SK-N-SH (cell line): ENCODE results near the gene HEXB. TPM values are rescaled to one million over a fixed set of nuclear protein-coding genes. Genes with fewer than 3 reads are reported as not detected.

Source experiments
- CTCF ChIA-PET: fragments of 300-600, 350-600 bp; formaldehyde crosslinking; extraction: SDS; loops from one replicate; lab custom pipeline; 2021; lab: Yijun Ruan, JAX
- POLR2A ChIA-PET: fragments of 350-600 bp; sonication (Branson Sonifier 250); formaldehyde crosslinking; extraction: SDS; loops from one replicate; lab custom pipeline; 2020; ENCODE audit warnings: antibody characterized with exemption, inconsistent platforms; lab: Yijun Ruan, JAX
- DNase-seq: peaks from one replicate; pipeline ENCODE4 v3.0.0; 2012
- H2AFZ ChIP-seq: fragments of 200-600 bp; sonication (generic); 2 replicates; pipeline ENCODE4 v1.8.1; 2016; ENCODE audit warnings: antibody characterized with exemption, mild to moderate bottlenecking, low read depth
- H3F3A ChIP-seq: fragments of 200-600 bp; sonication (generic); replicated peaks from 2 replicates; pipeline ENCODE3; 2016; ENCODE audit warnings: antibody characterized with exemption, mild to moderate bottlenecking; ENCODE audit not compliant: insufficient read depth
- H3K27ac ChIP-seq, 2 experiments: fragments of 200-500 bp in 1 of 2; fragments of 200-600 bp in 1 of 2; sonication (Bioruptor generic) in 1 of 2; sonication (generic), shearing (Covaris generic) in 1 of 2; 2 replicates each; pipeline versions ENCODE4 v1.5.1 to v1.6.1; 2014 to 2016; ENCODE audit warnings: low read depth in 2 of 2, inconsistent platforms in 1 of 2, low read length in 1 of 2, mild to moderate bottlenecking in 1 of 2, mixed read lengths in 1 of 2
- H3K27me3 ChIP-seq: fragments of 200-600 bp; sonication (generic), shearing (Covaris generic); 2 replicates; pipeline ENCODE4 v1.6.1; 2016; ENCODE audit warnings: mixed run types; ENCODE audit not compliant: insufficient read depth
- H3K36me3 ChIP-seq, 2 experiments: fragments of 200-500 bp in 1 of 2; fragments of 200-600 bp in 1 of 2; sonication (Bioruptor generic) in 1 of 2; sonication (generic) in 1 of 2; replicated peaks in 1 of 2; 2 replicates each; pipeline versions ENCODE3 to v1.5.1; 2014 to 2016; ENCODE audit warnings: low read length in 1 of 2, mild to moderate bottlenecking in 1 of 2; ENCODE audit not compliant: insufficient read depth in 2 of 2, control insufficient read depth in 1 of 2
- H3K4me1 ChIP-seq, 2 experiments: fragments of 200-500 bp in 1 of 2; fragments of 200-600 bp in 1 of 2; sonication (Bioruptor generic) in 1 of 2; sonication (generic), shearing (Covaris generic) in 1 of 2; 2 replicates each; pipeline versions ENCODE4 v1.5.1 to v1.6.1; 2014 to 2016; ENCODE audit warnings: low read depth in 1 of 2, low read length in 1 of 2, mixed run types in 1 of 2; ENCODE audit not compliant: insufficient read depth in 2 of 2, control insufficient read depth in 1 of 2
- H3K4me2 ChIP-seq: fragments of 200-600 bp; sonication (generic), shearing (Covaris generic); 2 replicates; pipeline ENCODE4 v1.6.1; 2017; ENCODE audit warnings: mixed run types
- H3K4me3 ChIP-seq, 2 experiments: fragments of 200-500 bp in 1 of 2; fragments of 200-600 bp in 1 of 2; sonication (Bioruptor generic) in 1 of 2; sonication (generic), shearing (Covaris generic) in 1 of 2; 2 replicates each; pipeline versions ENCODE4 v1.5.1 to v1.8.1; 2014 to 2016; ENCODE audit warnings: low read depth in 2 of 2, inconsistent platforms in 1 of 2, low read length in 1 of 2, mild to moderate bottlenecking in 1 of 2, mixed read lengths in 1 of 2, moderate library complexity in 1 of 2
- H3K79me2 ChIP-seq: fragments of 200-600 bp; sonication (generic); 2 replicates; pipeline ENCODE4 v1.8.1; 2017; ENCODE audit warnings: mild to moderate bottlenecking; ENCODE audit not compliant: insufficient read depth
- H3K9ac ChIP-seq: fragments of 200-600 bp; sonication (generic); 2 replicates; pipeline ENCODE4 v1.6.1; 2017; ENCODE audit warnings: mixed run types
- H3K9me2 ChIP-seq: fragments of 200-600 bp; sonication (generic); 2 replicates; pipeline ENCODE4 v1.6.1; 2017; ENCODE audit warnings: mixed run types
- H3K9me3 ChIP-seq: fragments of 200-600 bp; sonication (generic); 2 replicates; pipeline ENCODE4 v1.6.1; 2017; ENCODE audit warnings: mixed run types, mild to moderate bottlenecking, moderate library complexity
- H4K20me1 ChIP-seq: fragments of 200-600 bp; sonication (generic); 2 replicates; pipeline ENCODE4 v1.6.1; 2017; ENCODE audit warnings: mild to moderate bottlenecking, mixed run types; ENCODE audit not compliant: insufficient read depth
- CHD2 ChIP-seq: fragments of 150-350 bp; IDR thresholded peaks from 2 replicates; pipeline ENCODE4 v1.6.1; 2018; ENCODE audit warnings: low read length; ENCODE audit not compliant: partially characterized antibody
- ELF1 ChIP-seq: IDR thresholded peaks from 2 replicates; pipeline ENCODE4 v1.4.0; 2012
- FOXJ3 ChIP-seq: sonication (generic); formaldehyde crosslinking; IDR thresholded peaks from 2 replicates; pipeline ENCODE4 v1.5.1; 2020; ENCODE audit warnings: mild to moderate bottlenecking, missing genetic modification reagents
- FOXM1 ChIP-seq: IDR thresholded peaks from 2 replicates; pipeline ENCODE4 v1.4.0; 2012; ENCODE audit warnings: low read depth, mild to moderate bottlenecking
- GABPA ChIP-seq: IDR thresholded peaks from 2 replicates; pipeline ENCODE4 v1.4.0; 2012; ENCODE audit warnings: low read depth, mild to moderate bottlenecking
- GATA2 ChIP-seq: sonication (generic); formaldehyde crosslinking; IDR thresholded peaks from 2 replicates; pipeline ENCODE4 v1.5.0; 2020; ENCODE audit warnings: mild to moderate bottlenecking, missing genetic modification reagents
- MEF2A ChIP-seq: IDR thresholded peaks from 2 replicates; pipeline ENCODE4 v1.4.0; 2012; ENCODE audit warnings: low read depth, borderline replicate concordance
- MXI1 ChIP-seq: IDR thresholded peaks from 2 replicates; pipeline ENCODE4 v1.6.1; 2012; ENCODE audit warnings: mild to moderate bottlenecking, low read depth, low read length, improper control_type of control experiment
- NFIC ChIP-seq: IDR thresholded peaks from 2 replicates; pipeline ENCODE4 v1.4.0; 2012; ENCODE audit warnings: borderline replicate concordance
- NRF1 ChIP-seq: IDR thresholded peaks from 2 replicates; pipeline ENCODE4 v1.6.1; 2012; ENCODE audit warnings: low read depth, mild to moderate bottlenecking, low read length
- RCOR1 ChIP-seq: fragments of 150-350 bp; IDR thresholded peaks from 2 replicates; pipeline ENCODE4 v1.6.1; 2017; ENCODE audit warnings: antibody characterized with exemption, low read length
- RFX5 ChIP-seq: IDR thresholded peaks from 2 replicates; pipeline ENCODE4 v1.6.1; 2012; ENCODE audit warnings: mild to moderate bottlenecking, improper control_type of control experiment, low read length
- RXRA ChIP-seq: IDR thresholded peaks from 2 replicates; pipeline ENCODE4 v1.4.0; 2012; ENCODE audit warnings: low read depth, mild to moderate bottlenecking, borderline replicate concordance
- SIN3A ChIP-seq: IDR thresholded peaks from 2 replicates; pipeline ENCODE4 v1.6.1; 2012; ENCODE audit warnings: low read depth, mild to moderate bottlenecking, low read length, moderate library complexity, borderline replicate concordance
- TEAD4 ChIP-seq: IDR thresholded peaks from 2 replicates; pipeline ENCODE4 v1.4.0; 2012; ENCODE audit warnings: mild to moderate bottlenecking, borderline replicate concordance; ENCODE audit not compliant: insufficient read depth
- YY1 ChIP-seq: IDR thresholded peaks from 2 replicates; pipeline ENCODE4 v1.4.0; 2012; ENCODE audit warnings: low read depth, mild to moderate bottlenecking
- WGBS: methylation state at CpG from one replicate; pipeline ENCODE4 v1.1.6; 2017; ENCODE audit warnings: low lambda C conversion rate; 5-methylcytosine and 5-hydroxymethylcytosine counted together
- polyA plus RNA-seq, 3 experiments: library from polyadenylated mRNA; depleted of rRNA; stranded (reverse); fragments of >200 nt; gene quantifications; 2 replicates each; pipeline ENCODE4 v1.2.3, GENCODE V29; 2012
- TF ChIP-seq, protein P1 (sequence below): IDR thresholded peaks from 2 replicates; pipeline ENCODE4 v1.4.0; 2012; ENCODE audit warnings: low read depth, borderline replicate concordance
- TF ChIP-seq, protein P2 (sequence below): IDR thresholded peaks from 2 replicates; pipeline ENCODE4 v1.4.0; 2012; ENCODE audit warnings: low read depth
- TF ChIP-seq, protein P3 (sequence below): IDR thresholded peaks from 2 replicates; pipeline ENCODE4 v1.4.0; 2012; ENCODE audit warnings: low read depth, borderline replicate concordance

Gene HEXB
- polyA plus RNA-seq, 1 of the 3 experiments (the other 2 are of a cell fraction) = 75.8 TPM

DNA sequence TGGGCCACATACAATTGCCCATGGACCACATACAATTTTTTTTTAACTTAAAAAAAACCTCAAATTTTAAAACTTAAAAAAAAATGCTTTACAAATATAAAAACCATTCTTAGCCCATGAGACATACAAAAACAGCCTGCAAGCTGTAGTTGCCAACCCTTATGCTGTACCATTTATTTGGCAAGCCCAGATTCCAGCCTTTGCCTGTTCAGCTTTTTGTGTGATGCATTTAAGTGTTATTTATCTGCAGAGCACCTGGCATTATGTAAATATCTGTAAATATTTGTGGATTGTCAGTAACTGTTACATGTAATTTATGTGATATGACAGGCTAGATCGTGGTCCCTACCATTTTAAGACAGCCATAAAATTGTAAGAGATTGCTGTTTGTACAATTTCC is 32.6 kb downstream of the HEXB start:
- Histone ChIP-seq H2AFZ (no peak overlapping the region), H4K20me1 (no peaks in the 10 kb centered on the region), H3K9me3 (no peaks in the 10 kb centered on the region), H3K4me3 (no peak overlapping the region), H3K9ac (no peak overlapping the region), H3K9me2 (no peaks in the 10 kb centered on the region), H3K27me3 (no peaks in the 10 kb centered on the region), H3K4me1 (no peaks in the 10 kb centered on the region), H3K36me3 (peaks cover 58 to 59% of the 10 kb centered on the region in 2 experiments), H3K79me2 (no peaks in the 10 kb centered on the region), H3K27ac (no peak overlapping the region), H3K4me2 (no peak overlapping the region), H3F3A (peaks cover 11% of the 10 kb centered on the region)
- ChIA-PET POLR2A (interaction anchor here (0.6 kb wide), 1 partner anchor 1811 kb away, joined by 3 read pairs; no protein-coding TSS in a partner anchor), CTCF (interaction anchor here (1.3 kb wide), 1 partner anchor 45 kb away, joined by 4 read pairs; no protein-coding TSS in a partner anchor)
- WGBS = 79% methylated on average over 1 of the region's 1 CpG
- TF ChIP-seq, protein P1, sequence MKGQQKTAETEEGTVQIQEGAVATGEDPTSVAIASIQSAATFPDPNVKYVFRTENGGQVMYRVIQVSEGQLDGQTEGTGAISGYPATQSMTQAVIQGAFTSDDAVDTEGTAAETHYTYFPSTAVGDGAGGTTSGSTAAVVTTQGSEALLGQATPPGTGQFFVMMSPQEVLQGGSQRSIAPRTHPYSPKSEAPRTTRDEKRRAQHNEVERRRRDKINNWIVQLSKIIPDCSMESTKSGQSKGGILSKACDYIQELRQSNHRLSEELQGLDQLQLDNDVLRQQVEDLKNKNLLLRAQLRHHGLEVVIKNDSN = no peak
- TF ChIP-seq MEF2A = no peak
- TF ChIP-seq RXRA = no peak
- no peak for TF ChIP-seq TEAD4
- TF ChIP-seq, protein P2, sequence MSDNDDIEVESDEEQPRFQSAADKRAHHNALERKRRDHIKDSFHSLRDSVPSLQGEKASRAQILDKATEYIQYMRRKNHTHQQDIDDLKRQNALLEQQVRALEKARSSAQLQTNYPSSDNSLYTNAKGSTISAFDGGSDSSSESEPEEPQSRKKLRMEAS = no peak
- no peak for TF ChIP-seq FOXJ3 (CRISPR knock-in tag)
- TF ChIP-seq RCOR1 = no peak
- TF ChIP-seq RFX5 = no peak
- no peak for TF ChIP-seq ELF1
- no peak for TF ChIP-seq SIN3A
- TF ChIP-seq FOXM1 = no peak
- TF ChIP-seq YY1 = no peak
- no peak for TF ChIP-seq NFIC
- no peak for TF ChIP-seq GATA2 (CRISPR knock-in tag)
- TF ChIP-seq MXI1 = no peak
- no peak for TF ChIP-seq CHD2
- no peak for DNase-seq

DNA sequence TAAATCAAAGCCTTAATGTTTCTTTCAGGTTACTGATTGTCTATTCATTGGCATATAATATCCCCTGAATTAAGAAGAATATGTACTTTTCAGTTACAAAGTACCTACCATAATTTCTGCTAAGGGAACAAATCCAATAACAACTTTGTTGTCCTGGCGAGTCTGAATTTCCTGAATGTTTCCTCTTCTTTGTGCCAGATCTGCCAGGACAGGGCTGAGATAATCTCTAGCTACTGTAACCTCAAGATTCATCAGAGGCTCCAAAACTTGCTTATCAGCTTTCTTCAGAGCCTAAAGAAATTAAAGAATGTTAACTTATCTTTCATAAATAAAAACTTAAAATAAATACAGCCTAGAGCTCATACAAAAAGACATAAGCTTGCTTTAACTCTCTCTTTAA is 37.2 kb downstream of the HEXB start:
- no peak for DNase-seq
- Histone ChIP-seq H4K20me1 (no peaks in the 10 kb centered on the region), H3K36me3 (peaks cover 82 to 83% of the 10 kb centered on the region in 2 experiments), H3K9me3 (no peaks in the 10 kb centered on the region), H3K4me2 (no peak overlapping the region), H3F3A (peaks cover 17% of the 10 kb centered on the region), H2AFZ (no peak overlapping the region), H3K9me2 (no peaks in the 10 kb centered on the region), H3K4me3 (no peak overlapping the region), H3K27ac (no peak overlapping the region), H3K4me1 (no peaks in the 10 kb centered on the region), H3K9ac (no peak overlapping the region), H3K79me2 (no peaks in the 10 kb centered on the region), H3K27me3 (no peaks in the 10 kb centered on the region)
- TF ChIP-seq GABPA (no peak), NRF1 (no peak), RFX5 (no peak), YY1 (no peak), GATA2 (CRISPR knock-in tag) (no peak)
- TF ChIP-seq, protein P3, sequence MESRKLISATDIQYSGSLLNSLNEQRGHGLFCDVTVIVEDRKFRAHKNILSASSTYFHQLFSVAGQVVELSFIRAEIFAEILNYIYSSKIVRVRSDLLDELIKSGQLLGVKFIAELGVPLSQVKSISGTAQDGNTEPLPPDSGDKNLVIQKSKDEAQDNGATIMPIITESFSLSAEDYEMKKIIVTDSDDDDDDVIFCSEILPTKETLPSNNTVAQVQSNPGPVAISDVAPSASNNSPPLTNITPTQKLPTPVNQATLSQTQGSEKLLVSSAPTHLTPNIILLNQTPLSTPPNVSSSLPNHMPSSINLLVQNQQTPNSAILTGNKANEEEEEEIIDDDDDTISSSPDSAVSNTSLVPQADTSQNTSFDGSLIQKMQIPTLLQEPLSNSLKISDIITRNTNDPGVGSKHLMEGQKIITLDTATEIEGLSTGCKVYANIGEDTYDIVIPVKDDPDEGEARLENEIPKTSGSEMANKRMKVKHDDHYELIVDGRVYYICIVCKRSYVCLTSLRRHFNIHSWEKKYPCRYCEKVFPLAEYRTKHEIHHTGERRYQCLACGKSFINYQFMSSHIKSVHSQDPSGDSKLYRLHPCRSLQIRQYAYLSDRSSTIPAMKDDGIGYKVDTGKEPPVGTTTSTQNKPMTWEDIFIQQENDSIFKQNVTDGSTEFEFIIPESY = no peak
- ChIA-PET CTCF (interaction anchor here (1.2 kb wide), 1 partner anchor 20 kb away, joined by 4 read pairs; no protein-coding TSS in a partner anchor), POLR2A (no interaction called here)
- WGBS = 100% methylated on average over 1 of the region's 1 CpG
